ENCODE measurements around the gene DPYD. TPM values are rescaled to one million over a fixed set of nuclear protein-coding genes. Genes with fewer than 3 reads are reported as not detected.

The DPYD gene
- total RNA-seq, 1 donor from 2014 or later: 8.8 TPM

GRCh38 chr1:97348599-97349265 is 572.1 kb downstream of the DPYD start:
- Histone ChIP-seq H3K36me3 (ENCODE audit: insufficient read depth, low read length) (no peaks in the 10 kb centered on the region), H3K9ac (ENCODE audit: low read length) (no peak overlapping the region), H3K4me2 (ENCODE audit: low read length) (no peak overlapping the region), H3K27ac (ENCODE audit: low read depth, low read length) (no peak overlapping the region), H3K4me3 (ENCODE audit: insufficient read depth, low read depth, low read length) (no peak overlapping the region), H3K4me1 (ENCODE audit: insufficient read depth, low read length) (peaks cover 3% of the 10 kb centered on the region), H3K27me3 (ENCODE audit: insufficient read depth, low read length) (no peaks in the 10 kb centered on the region), H2AFZ (ENCODE audit: low read depth, low read length) (no peak overlapping the region), H4K20me1 (ENCODE audit: insufficient read depth, low read length) (no peaks in the 10 kb centered on the region), H3K9me3 (ENCODE audit: insufficient read depth, low read depth, low read length) (no peaks in the 10 kb centered on the region), H3K79me2 (ENCODE audit: insufficient read depth, low read length) (no peaks in the 10 kb centered on the region)
- no peak for FAIRE-seq
- H3K9me3 Mint-ChIP-seq (ENCODE audit: unreplicated experiment): no peaks in the 10 kb centered on the region
- no peaks in the 10 kb centered on the region for H3K36me3 Mint-ChIP-seq (ENCODE audit: low read depth, unreplicated experiment)
- TF ChIP-seq EZH2 (IDR thresholded peaks at IDR 0.05; ENCODE audit: insufficient read depth, low read length) (no peak), CTCF (IDR thresholded peaks at IDR 0.05; ENCODE audit: insufficient read depth, low read depth, low read length) (no peak)
- no peaks in the 10 kb centered on the region for H3K27me3 Mint-ChIP-seq (ENCODE audit: low read depth, unreplicated experiment)
- peaks cover 4% of the 10 kb centered on the region for H3K4me1 Mint-ChIP-seq (ENCODE audit: low read depth, unreplicated experiment)
- no peak overlapping the region for H3K27ac Mint-ChIP-seq (ENCODE audit: unreplicated experiment)
- DNase-seq (ENCODE audit: low read depth): peak; percentile 87
- H3K4me3 Mint-ChIP-seq (ENCODE audit: unreplicated experiment): no peak overlapping the region

- Histone ChIP-seq H2AFZ (ENCODE audit: low read depth, low read length) (no peak overlapping the region), H3K9me3 (ENCODE audit: insufficient read depth, low read depth, low read length) (no peaks in the 10 kb centered on the region), H3K27me3 (ENCODE audit: insufficient read depth, low read length) (no peaks in the 10 kb centered on the region), H3K27ac (ENCODE audit: low read depth, low read length) (no peak overlapping the region), H3K4me1 (ENCODE audit: insufficient read depth, low read length) (peaks cover 14% of the 10 kb centered on the region), H3K4me2 (ENCODE audit: low read length) (peak overlapping the region; percentile 26), H3K9ac (ENCODE audit: low read length) (no peak overlapping the region), H3K36me3 (ENCODE audit: insufficient read depth, low read length) (no peaks in the 10 kb centered on the region), H4K20me1 (ENCODE audit: insufficient read depth, low read length) (no peaks in the 10 kb centered on the region), H3K4me3 (ENCODE audit: insufficient read depth, low read depth, low read length) (no peak overlapping the region), H3K79me2 (ENCODE audit: insufficient read depth, low read length) (no peaks in the 10 kb centered on the region)
- no peak overlapping the region for H3K4me3 Mint-ChIP-seq (ENCODE audit: unreplicated experiment)
- H3K36me3 Mint-ChIP-seq (ENCODE audit: low read depth, unreplicated experiment): no peaks in the 10 kb centered on the region
- no peaks in the 10 kb centered on the region for H3K9me3 Mint-ChIP-seq (ENCODE audit: unreplicated experiment)
- FAIRE-seq: peak; percentile 66
- peak overlapping the region; percentile 71 for H3K27ac Mint-ChIP-seq (ENCODE audit: unreplicated experiment)
- peak; percentile 90 for DNase-seq (ENCODE audit: low read depth)
- no peaks in the 10 kb centered on the region for H3K27me3 Mint-ChIP-seq (ENCODE audit: low read depth, unreplicated experiment)
- peaks cover 25% of the 10 kb centered on the region for H3K4me1 Mint-ChIP-seq (ENCODE audit: low read depth, unreplicated experiment)
- TF ChIP-seq CTCF (IDR thresholded peaks at IDR 0.05; ENCODE audit: insufficient read depth, low read depth, low read length) (no peak), EZH2 (IDR thresholded peaks at IDR 0.05; ENCODE audit: insufficient read depth, low read length) (no peak)
Measured at GRCh38 chr1:97340951-97341350, 579.9 kb downstream of the DPYD start.

GRCh38 chr1:97338347-97338746 is 582.5 kb downstream of the DPYD start:
- no peaks in the 10 kb centered on the region for H3K79me2 ChIP-seq (ENCODE audit: insufficient read depth, low read length)
- TF ChIP-seq EZH2 (IDR thresholded peaks at IDR 0.05; ENCODE audit: insufficient read depth, low read length) (no peak), CTCF (IDR thresholded peaks at IDR 0.05; ENCODE audit: insufficient read depth, low read depth, low read length) (no peak)
- no peak for DNase-seq (ENCODE audit: low read depth)
- no peak overlapping the region for H3K4me3 ChIP-seq (ENCODE audit: insufficient read depth, low read depth, low read length)
- no peak for FAIRE-seq
- Mint-ChIP-seq H3K27ac (ENCODE audit: unreplicated experiment) (no peak overlapping the region), H3K9me3 (ENCODE audit: unreplicated experiment) (no peaks in the 10 kb centered on the region), H3K4me1 (ENCODE audit: low read depth, unreplicated experiment) (peaks cover 40% of the 10 kb centered on the region), H3K27me3 (ENCODE audit: low read depth, unreplicated experiment) (no peaks in the 10 kb centered on the region), H3K4me3 (ENCODE audit: unreplicated experiment) (no peak overlapping the region), H3K36me3 (ENCODE audit: low read depth, unreplicated experiment) (no peaks in the 10 kb centered on the region)
- no peaks in the 10 kb centered on the region for H3K36me3 ChIP-seq (ENCODE audit: insufficient read depth, low read length)
- no peaks in the 10 kb centered on the region for H4K20me1 ChIP-seq (ENCODE audit: insufficient read depth, low read length)
- peaks cover 28% of the 10 kb centered on the region for H3K4me1 ChIP-seq (ENCODE audit: insufficient read depth, low read length)
- no peaks in the 10 kb centered on the region for H3K9me3 ChIP-seq (ENCODE audit: insufficient read depth, low read depth, low read length)
- no peaks in the 10 kb centered on the region for H3K27me3 ChIP-seq (ENCODE audit: insufficient read depth, low read length)
- H2AFZ ChIP-seq (ENCODE audit: low read depth, low read length): no peak overlapping the region
- no peak overlapping the region for H3K4me2 ChIP-seq (ENCODE audit: low read length)
- no peak overlapping the region for H3K27ac ChIP-seq (ENCODE audit: low read depth, low read length)
- H3K9ac ChIP-seq (ENCODE audit: low read length): no peak overlapping the region

Measured in astrocyte (in vitro differentiated cells and primary cell).